ENCODE measurements around the gene CDYL2.

DNA sequence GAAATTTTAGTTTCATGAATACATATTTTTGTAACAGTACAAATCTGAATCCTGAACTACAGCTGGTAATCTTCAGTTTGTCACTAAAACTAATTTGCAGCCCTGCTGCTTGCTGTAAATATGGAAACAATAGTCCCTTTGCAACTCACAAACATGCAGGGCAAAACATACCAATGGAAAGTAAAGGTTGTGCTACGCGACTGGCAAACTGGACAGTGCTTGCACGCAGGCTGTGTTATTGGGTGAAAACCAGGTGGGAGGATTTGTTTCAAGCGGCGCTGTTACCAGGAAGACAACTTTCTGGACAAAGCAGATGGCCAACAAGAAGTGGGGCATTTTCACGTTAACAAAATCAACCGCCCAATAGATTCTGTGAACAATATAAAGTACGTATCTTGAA, 93.5 kb downstream of the CDYL2 start:
- TF ChIP-seq, protein P1, sequence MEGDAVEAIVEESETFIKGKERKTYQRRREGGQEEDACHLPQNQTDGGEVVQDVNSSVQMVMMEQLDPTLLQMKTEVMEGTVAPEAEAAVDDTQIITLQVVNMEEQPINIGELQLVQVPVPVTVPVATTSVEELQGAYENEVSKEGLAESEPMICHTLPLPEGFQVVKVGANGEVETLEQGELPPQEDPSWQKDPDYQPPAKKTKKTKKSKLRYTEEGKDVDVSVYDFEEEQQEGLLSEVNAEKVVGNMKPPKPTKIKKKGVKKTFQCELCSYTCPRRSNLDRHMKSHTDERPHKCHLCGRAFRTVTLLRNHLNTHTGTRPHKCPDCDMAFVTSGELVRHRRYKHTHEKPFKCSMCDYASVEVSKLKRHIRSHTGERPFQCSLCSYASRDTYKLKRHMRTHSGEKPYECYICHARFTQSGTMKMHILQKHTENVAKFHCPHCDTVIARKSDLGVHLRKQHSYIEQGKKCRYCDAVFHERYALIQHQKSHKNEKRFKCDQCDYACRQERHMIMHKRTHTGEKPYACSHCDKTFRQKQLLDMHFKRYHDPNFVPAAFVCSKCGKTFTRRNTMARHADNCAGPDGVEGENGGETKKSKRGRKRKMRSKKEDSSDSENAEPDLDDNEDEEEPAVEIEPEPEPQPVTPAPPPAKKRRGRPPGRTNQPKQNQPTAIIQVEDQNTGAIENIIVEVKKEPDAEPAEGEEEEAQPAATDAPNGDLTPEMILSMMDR (IDR thresholded peaks at IDR 0.05) = no peak
- TF ChIP-seq POLR2AphosphoS5 (IDR thresholded peaks at IDR 0.05) = no peak
- no peak for TF ChIP-seq POLR2A (IDR thresholded peaks at IDR 0.05)
- no peak for TF ChIP-seq EP300 (IDR thresholded peaks at IDR 0.05)
